HG03060 (cell line): ENCODE measurements around the gene ENGASE.

Experiments used
- ATAC-seq: cut with Tn5 transposase; IDR thresholded peaks from one replicate; pipeline ENCODE4 v1.9.1; 2021; ENCODE audit warnings: low read depth, moderate number of reproducible peaks; ENCODE audit not compliant: unreplicated experiment

The ENGASE gene

DNA sequence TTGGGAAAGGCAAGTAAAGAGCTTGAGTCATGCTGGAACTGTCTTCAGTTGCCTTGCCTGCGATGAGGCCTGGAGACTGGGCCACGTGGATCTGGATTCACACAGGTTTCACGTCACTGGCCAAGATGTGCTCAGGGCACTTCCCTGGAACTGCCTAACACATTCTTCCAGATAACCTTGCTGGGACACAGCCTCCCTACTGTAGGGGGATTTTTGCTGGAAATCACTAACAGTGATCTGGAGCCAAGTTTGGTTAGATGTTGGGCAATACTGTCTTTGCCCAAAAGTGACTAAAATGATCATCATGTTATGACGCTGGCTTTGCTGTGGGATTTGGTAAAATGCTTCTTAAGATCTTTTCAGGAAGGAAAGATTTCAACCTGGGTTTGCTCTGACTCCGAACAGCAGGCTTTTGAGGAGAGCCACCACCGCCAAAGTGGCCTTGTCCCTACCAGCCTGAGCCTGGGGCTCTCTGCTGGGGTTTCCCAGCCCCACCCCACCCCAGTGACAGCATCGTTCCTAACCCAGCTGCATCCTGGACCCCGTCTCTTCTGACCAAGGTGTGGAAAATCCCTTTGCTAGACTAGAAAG lies 36.0 kb upstream of the ENGASE start:
- ATAC-seq, result no peak

DNA sequence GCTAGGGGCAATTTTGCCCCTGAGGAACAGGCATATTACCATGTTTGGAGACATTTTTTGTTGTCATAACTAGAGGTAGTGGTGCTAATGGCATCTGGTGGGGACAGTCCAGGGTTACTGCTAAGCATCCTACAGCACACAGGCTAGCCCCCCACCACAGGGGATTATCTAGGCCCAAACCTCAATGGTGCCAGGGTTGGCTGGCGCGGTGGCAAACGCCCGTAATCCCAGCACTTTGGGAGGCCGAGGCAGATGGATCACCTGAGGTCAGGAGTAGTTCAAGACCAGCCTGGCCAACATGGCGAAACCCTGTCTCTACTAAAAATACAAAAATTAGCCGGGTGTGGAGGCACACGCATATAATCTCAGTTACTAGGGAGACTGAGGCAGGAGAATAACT lies 35.5 kb upstream of the ENGASE start:
- ATAC-seq, result no peak

DNA sequence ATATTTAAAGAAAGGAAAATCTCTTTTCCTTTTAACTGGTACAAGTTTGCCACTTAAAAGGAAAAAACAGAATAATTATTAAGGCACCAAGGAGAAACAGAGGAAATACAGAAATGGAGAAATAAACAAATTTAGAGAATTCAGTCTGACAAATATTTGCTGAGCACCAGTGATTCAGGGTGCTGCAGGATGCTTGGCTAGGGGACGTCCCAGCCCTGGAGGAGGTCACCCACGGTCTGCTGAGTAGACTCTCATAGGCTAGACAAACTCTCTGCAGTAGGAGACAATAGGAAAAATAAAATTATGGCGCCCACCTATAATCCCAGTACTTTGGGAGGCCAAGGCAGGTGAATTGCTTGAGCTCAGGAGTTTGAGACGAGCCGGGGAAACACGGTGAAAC lies 34.7 kb upstream of the ENGASE start:
- no peak for ATAC-seq

DNA sequence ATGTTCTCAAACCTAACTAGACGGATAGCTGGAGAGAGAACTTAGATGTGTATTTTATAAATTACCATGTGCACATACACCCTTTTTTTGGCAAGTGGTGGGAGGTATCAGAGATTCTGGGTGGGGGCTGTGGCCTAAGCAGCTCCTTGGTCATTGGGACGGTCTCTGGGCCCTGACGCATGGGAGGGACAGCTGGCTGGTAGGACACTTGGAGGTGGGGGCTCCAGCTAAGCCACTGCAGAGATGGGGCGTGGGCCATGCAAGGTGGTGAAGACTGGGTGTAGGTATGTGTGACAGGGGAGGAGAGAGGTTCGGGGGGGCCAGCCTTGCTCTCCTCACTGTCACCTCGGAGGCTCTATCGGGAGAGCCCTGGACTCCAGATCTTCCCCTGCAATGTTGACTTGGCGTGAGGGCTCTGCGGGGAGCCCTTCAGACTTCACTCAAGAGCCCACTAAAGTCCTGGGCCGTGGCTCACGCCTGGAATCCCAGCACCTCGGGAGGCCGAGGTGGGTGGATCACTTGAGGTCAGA lies 33.5 kb upstream of the ENGASE start:
- ATAC-seq, result no peak

DNA sequence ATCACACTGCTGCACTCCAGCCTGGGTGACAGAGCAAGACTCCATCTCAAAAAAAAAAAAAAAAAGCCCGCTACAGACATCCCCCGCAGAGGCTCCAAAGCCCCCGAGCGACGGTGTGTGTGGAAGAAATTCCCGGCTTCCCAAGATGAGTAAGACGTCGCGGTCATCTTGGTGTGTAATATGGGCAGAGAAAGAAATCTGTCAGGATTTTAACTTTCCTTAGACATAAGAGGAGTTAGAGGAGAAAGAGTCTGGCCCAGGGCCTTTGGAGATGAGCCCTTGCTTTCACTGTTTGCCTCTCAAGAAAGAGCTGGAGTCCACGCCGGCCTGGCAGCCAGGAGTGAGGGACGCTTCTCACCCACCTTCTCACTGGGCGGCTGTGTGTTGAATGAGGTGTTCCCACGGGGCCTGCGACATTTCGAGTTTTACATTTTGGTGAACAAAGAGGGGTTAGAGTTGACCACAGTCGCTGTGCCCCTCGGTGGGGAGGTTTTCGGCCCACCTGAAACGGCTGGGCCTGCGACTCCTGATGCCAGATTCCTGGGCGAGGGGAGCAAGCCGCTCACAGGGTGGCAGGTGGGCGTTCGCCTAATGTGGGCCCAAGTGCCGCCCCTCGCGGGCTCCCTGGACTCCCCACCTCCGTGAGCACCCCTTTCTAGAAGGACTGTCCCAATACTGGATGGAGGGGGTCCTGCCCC lies 32.8 kb upstream of the ENGASE start:
- ATAC-seq, result no peak

DNA sequence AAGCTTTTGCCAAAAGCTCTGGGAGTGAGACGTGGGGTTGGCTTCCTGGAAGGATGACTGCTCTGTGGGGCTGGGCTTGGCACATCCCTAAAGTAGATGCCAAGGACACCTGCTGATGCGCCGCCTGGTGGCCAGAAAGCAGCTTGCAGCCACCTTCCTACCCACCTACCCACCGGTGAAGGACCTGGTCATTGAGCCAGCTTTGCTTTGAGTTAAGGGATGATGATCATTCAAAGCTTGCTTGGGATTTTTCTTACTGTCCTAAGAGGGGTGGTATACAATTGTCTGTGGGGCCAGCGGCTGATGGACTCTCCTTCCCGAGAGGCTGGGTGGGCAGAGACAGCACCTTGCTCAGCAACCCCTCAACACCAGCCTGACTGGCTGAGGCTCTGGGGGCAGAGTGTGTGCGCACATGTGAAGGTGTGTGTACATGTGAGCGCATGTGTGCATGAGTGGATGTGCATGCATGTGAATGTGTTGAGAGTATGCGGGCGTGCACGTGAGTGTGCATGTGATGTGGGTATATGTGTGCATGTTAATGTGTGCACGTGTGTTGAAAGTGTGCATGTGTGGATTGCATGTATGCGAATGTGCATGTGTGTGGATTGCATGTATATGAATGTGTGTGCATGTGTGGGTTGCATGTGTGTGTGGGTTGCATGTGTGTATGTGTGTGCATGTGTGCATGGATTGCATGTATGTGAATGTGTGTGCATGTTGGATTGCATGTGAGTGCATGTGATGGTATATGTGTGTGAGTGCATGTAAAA lies 32.0 kb upstream of the ENGASE start:
- no peak for ATAC-seq

DNA sequence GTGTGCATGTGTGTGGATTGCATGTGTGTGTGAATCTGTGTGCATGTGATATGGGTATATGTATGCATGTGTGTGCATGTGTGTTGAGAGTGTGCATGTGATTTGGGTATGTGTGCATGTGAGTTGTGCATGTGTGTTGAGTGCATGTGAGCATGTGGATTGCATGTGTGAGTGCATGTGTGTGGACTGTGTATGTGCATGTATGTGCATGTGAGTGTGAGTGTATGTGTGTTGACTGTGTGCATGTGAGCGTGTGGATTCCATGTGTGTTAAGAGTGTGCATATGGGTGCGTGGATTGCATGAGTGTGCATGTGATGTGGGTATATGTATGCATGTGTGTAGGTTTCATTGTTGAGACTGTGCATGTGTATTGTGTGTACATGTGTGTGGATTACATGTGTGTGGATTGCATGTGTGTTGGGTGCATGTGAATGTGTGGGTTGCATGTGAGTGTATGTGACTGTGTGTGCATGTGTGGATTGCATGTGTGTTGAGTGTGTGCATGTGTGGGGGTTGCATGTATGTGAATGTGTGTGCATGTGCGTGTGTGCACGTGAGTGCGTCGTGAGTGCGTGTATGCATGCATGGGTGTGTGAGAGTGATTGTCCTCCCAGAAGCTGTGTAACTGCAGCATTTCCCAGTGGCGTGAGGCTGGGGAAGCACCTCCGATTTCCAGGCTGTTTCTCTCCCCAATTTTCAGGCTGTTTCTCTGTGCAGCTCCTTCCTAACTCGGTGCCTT lies 31.3 kb upstream of the ENGASE start:
- ATAC-seq, result no peak

DNA sequence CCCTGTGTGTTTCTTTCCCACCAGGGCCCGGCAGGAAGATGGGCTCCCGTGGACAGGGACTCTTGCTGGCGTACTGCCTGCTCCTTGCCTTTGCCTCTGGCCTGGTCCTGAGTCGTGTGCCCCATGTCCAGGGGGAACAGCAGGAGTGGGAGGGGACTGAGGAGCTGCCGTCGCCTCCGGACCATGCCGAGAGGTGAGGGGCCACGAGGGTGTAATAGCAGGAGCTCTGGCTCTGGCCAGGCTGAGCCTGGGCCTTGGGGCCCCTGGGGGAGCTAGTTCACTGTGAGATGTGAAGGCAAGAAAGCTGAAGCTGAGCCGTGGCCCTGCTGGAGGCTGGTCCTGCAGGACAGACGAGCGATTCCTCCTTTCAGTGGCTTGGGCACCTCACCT lies 30.7 kb upstream of the ENGASE start:
- ATAC-seq, result no peak

DNA sequence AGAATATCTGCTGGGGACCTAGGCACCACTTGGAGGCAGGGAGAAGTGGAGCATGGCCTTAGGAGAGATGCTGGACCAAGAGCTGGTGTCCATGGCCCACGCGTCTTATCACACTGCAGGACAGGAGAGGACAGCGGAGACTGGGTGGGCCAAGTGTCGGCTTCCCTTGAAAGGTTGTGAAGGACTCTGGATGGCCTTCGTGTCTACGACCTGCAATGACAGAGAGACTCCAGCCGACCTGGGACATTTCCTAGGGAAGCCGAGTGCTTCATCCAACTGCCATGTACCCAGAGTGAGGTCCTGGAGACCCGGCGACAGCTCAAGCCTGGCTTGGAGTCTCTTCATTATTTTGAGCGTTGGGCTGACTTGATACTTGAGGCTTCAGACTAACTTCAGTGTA lies 30.2 kb upstream of the ENGASE start:
- no peak for ATAC-seq

DNA sequence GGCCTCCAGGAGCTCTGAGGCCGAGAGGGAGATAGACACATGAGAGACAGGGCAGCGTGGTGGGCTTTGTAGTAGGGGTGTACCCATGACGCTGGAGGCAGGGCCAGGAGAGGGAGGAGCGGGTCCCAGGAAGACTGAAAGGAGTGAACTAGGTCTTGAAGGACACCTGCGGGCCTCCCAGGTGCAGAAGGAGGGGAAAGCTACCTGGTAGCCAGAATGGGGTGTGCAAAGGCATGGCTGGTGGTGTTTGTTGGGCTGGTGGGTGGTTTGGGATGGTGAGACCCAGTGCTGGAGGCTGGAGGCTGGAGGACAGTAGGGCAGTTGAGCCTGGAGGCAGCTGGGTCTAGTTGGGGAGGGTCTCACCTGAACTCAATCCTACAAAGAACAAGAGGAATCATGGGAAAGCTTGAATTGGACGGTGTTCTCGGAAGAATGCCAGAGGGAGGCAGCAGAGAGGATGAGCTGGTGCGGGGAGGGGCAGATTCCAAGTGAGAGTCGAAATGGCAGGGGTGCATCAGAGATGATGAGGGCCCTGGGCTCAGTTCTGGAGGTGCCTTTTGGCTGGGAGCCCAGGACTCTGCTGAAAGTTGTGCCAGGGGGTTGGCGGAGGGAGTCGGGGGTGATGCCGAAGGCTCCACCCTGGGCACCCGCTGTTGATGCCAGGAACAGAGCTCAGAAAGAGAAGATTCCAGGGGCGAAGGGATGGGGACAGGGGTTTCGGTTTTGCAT lies 29.5 kb upstream of the ENGASE start:
- no peak for ATAC-seq

DNA sequence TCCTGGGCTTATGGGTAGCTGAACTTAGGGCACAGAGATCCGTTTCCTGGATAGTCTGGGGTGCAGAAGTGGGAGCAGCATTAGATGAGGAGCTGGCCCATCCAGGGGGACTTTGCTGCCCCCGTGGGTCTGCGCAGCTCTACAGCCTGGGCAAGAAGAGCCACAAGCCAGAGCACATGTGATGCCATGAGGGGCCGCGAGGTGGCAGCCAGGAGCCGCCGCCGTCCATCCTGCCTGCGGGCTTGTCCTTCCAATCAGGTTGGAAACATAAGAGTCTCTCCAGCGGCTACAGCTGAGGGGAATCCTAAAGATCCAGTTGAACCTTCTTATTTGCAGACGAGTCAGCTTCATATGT lies 28.8 kb upstream of the ENGASE start:
- ATAC-seq, result no peak

DNA sequence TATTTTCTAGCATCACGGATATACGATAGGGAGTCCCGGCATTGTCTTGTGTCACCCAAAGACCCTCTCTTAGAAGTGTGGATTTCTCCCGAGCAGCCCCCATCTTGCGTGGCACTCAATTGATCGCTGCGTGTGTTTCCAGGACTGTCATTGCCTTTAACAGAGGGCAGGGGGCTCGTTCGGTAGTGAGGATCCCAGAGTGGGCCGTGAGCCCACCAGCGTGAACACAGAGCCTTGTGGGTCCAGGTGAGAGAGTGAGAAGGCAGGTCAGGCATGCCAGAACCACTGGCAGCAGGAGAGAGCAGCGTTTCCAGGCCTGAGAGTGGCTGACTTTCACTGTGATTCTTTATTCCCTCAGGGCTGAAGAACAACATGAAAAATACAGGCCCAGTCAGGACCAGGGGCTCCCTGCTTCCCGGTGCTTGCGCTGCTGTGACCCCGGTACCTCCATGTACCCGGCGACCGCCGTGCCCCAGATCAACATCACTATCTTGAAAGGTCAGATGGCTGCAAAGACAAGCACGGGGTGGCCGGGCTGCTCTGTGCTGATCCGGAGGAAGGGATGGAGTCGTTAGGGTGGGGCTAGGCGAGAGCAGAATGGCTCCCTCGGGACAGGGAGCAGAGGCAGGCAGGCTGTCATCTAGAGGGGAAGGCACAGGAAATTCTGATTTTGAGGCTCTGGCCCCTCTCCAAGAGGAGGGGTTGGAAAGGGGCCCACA lies 28.3 kb upstream of the ENGASE start:
- no peak for ATAC-seq

DNA sequence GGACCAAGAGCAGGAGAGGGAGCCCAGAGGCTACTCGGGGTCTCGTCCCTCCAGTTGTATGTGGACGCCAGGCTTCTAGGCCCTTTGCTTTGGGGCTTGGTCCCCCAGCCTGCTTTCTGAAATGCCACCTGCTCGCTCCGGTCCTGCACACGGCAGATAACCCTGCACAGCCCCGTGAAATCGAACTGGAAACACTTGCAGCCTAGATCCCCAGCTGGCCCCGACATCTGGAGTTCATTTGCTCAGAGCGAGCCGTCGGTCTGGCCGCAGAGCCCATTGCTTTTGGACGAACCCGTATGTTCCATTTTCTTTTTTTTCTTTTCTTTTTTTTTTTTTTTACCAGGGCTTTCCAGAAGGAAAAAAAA lies 27.7 kb upstream of the ENGASE start:
- no peak for ATAC-seq

DNA sequence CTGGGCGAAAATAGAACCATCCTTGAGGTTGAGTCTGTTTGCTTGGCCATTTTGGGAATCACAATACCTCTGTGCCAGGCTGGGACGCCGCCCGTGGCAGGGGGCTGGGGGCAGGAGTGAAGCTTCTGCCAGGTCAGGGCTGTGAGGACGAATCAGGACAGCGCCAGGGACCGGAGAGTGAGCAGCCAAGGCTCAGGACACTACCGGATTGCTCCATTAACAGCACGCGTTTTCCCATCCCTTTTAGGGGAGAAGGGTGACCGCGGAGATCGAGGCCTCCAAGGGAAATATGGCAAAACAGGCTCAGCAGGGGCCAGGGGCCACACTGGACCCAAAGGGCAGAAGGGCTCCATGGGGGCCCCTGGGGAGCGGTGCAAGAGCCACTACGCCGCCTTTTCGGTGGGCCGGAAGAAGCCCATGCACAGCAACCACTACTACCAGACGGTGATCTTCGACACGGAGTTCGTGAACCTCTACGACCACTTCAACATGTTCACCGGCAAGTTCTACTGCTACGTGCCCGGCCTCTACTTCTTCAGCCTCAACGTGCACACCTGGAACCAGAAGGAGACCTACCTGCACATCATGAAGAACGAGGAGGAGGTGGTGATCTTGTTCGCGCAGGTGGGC lies 27.2 kb upstream of the ENGASE start:
- no peak for ATAC-seq

DNA sequence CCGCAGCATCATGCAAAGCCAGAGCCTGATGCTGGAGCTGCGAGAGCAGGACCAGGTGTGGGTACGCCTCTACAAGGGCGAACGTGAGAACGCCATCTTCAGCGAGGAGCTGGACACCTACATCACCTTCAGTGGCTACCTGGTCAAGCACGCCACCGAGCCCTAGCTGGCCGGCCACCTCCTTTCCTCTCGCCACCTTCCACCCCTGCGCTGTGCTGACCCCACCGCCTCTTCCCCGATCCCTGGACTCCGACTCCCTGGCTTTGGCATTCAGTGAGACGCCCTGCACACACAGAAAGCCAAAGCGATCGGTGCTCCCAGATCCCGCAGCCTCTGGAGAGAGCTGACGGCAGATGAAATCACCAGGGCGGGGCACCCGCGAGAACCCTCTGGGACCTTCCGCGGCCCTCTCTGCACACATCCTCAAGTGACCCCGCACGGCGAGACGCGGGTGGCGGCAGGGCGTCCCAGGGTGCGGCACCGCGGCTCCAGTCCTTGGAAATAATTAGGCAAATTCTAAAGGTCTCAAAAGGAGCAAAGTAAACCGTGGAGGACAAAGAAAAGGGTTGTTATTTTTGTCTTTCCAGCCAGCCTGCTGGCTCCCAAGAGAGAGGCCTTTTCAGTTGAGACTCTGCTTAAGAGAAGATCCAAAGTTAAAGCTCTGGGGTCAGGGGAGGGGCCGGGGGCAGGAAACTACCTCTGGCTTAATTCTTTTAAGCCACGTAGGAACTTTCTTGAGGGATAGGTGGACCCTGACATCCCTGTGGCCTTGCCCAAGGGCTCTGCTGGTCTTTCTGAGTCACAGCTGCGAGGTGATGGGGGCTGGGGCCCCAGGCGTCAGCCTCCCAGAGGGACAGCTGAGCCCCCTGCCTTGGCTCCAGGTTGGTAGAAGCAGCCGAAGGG lies 26.4 kb upstream of the ENGASE start:
- no peak for ATAC-seq

DNA sequence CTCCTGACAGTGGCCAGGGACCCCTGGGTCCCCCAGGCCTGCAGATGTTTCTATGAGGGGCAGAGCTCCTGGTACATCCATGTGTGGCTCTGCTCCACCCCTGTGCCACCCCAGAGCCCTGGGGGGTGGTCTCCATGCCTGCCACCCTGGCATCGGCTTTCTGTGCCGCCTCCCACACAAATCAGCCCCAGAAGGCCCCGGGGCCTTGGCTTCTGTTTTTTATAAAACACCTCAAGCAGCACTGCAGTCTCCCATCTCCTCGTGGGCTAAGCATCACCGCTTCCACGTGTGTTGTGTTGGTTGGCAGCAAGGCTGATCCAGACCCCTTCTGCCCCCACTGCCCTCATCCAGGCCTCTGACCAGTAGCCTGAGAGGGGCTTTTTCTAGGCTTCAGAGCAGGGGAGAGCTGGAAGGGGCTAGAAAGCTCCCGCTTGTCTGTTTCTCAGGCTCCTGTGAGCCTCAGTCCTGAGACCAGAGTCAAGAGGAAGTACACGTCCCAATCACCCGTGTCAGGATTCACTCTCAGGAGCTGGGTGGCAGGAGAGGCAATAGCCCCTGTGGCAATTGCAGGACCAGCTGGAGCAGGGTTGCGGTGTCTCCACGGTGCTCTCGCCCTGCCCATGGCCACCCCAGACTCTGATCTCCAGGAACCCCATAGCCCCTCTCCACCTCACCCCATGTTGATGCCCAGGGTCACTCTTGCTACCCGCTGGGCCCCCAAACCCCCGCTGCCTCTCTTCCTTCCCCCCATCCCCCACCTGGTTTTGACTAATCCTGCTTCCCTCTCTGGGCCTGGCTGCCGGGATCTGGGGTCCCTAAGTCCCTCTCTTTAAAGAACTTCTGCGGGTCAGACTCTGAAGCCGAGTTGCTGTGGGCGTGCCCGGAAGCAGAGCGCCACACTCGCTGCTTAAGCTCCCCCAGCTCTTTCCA lies 25.5 kb upstream of the ENGASE start:
- no peak for ATAC-seq

DNA sequence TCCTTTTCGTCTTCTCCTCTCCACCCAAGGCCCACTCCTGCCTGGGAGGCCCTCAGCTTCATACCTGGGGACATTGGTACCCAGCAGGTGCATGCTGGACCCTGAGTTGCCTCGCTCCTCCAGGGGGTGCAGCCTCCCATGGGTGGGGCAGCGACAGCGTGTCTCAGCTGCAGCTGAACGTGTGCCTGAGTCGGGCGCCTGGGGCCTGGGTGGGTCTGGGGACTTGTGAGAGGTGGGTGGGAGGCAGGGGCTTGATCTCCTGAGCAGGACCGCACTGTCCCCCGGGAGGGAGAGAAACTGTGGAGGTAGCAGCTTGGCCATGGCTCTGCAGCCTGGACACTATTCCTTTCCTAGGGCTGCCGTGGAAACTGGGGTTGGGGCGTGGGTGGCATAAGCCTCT lies 24.8 kb upstream of the ENGASE start:
- no peak for ATAC-seq
